ENCODE measurements around the gene OR3A2. TPM values are rescaled to one million over a fixed set of nuclear protein-coding genes. Genes with fewer than 3 reads are reported as not detected.
"Not testable (repeated sequence)": the region's sequence is repeated elsewhere in the genome, so short reads cannot be mapped to it uniquely, and the experiment has no call there.

Gene OR3A2
- total RNA-seq, 3 donors from 2014 or later, result not detected

- intact Hi-C loops (cut with DNase I; ENCODE audit: low total_unique reads), result no loop called here
- TF ChIP-seq POLR2AphosphoS5 (IDR thresholded peaks at IDR 0.05) (no peak), POLR2A (IDR thresholded peaks at IDR 0.05) (no peak), CTCF (IDR thresholded peaks at IDR 0.05) (no peak)
- no peak for DNase-seq (ENCODE audit: low spot score in 2 of 2)
- Histone ChIP-seq H3K9me3 (no peaks in the 10 kb centered on the region), H3K36me3 (no peaks in the 10 kb centered on the region), H3K27ac (no peak overlapping the region), H3K4me3 (no peak overlapping the region), H3K4me1 (no peaks in the 10 kb centered on the region), H3K27me3 (peaks cover 0 to 13% of the 10 kb centered on the region in 2 donors)
These were observed 3.7 kb upstream of the OR3A2 start for GRCh38 chr17:3389791-3390190.

- H3K27me3 ChIP-seq, result peaks cover 0 to 46% of the 10 kb centered on the region in 2 donors
- H3K9me3 ChIP-seq, result no peaks in the 10 kb centered on the region
- intact Hi-C loops (cut with DNase I; ENCODE audit: low total_unique reads), result no loop called here
- no peaks in the 10 kb centered on the region for H3K4me1 ChIP-seq
- no peak for DNase-seq (ENCODE audit: low spot score in 2 of 2)
- no peak for TF ChIP-seq POLR2AphosphoS5 (IDR thresholded peaks at IDR 0.05)
- TF ChIP-seq POLR2A (IDR thresholded peaks at IDR 0.05), result no peak
- TF ChIP-seq CTCF (IDR thresholded peaks at IDR 0.05), result no peak
- no peaks in the 10 kb centered on the region for H3K36me3 ChIP-seq
- no peak overlapping the region for H3K27ac ChIP-seq
- H3K4me3 ChIP-seq, result no peak overlapping the region
These were observed 4.2 kb downstream of the OR3A2 start for GRCh38 chr17:3381957-3382356.

GRCh38 chr17:3378321-3378720, 7.8 kb downstream of the OR3A2 start:
- Histone ChIP-seq H3K4me1 (no peaks in the 10 kb centered on the region), H3K4me3 (no peak overlapping the region), H3K9me3 (peaks cover 7 to 14% of the 10 kb centered on the region in 2 donors), H3K27me3 (peaks cover 0 to 36% of the 10 kb centered on the region in 2 donors), H3K36me3 (no peaks in the 10 kb centered on the region), H3K27ac (no peak overlapping the region)
- intact Hi-C loops (cut with DNase I; ENCODE audit: low total_unique reads), result no loop called here
- DNase-seq (ENCODE audit: low spot score in 2 of 2), result no peak
- TF ChIP-seq CTCF (IDR thresholded peaks at IDR 0.05) (no peak), POLR2AphosphoS5 (IDR thresholded peaks at IDR 0.05) (no peak), POLR2A (IDR thresholded peaks at IDR 0.05) (no peak)

GRCh38 chr17:3371167-3371566, 14.9 kb downstream of the OR3A2 start:
- H3K27ac ChIP-seq; H3K36me3 ChIP-seq; H3K27me3 ChIP-seq; DNase-seq (ENCODE audit: low spot score in 2 of 2); H3K4me3 ChIP-seq; intact Hi-C loops (cut with DNase I; ENCODE audit: low total_unique reads); H3K4me1 ChIP-seq: not testable (repeated sequence)
- H3K9me3 ChIP-seq, result peaks cover 5 to 21% of the 10 kb centered on the region in 2 donors

GRCh38 chr17:3342782-3343181, 43.3 kb downstream of the OR3A2 start:
- peaks cover 11 to 15% of the 10 kb centered on the region in 2 donors for H3K9me3 ChIP-seq
- H3K27ac ChIP-seq; H3K4me1 ChIP-seq; DNase-seq (ENCODE audit: low spot score in 2 of 2); H3K4me3 ChIP-seq; intact Hi-C loops (cut with DNase I; ENCODE audit: low total_unique reads); H3K36me3 ChIP-seq: not testable (repeated sequence)
- H3K27me3 ChIP-seq, result peaks cover 0 to 15% of the 10 kb centered on the region in 2 donors

- H3K9me3 ChIP-seq, result no peaks in the 10 kb centered on the region
- DNase-seq (ENCODE audit: low spot score in 2 of 2), result no peak
- no peaks in the 10 kb centered on the region for H3K27me3 ChIP-seq
- H3K27ac ChIP-seq, result no peak overlapping the region
- intact Hi-C loops (cut with DNase I; ENCODE audit: low total_unique reads), result no loop called here
- TF ChIP-seq POLR2A (IDR thresholded peaks at IDR 0.05) (no peak), POLR2AphosphoS5 (IDR thresholded peaks at IDR 0.05) (no peak), CTCF (IDR thresholded peaks at IDR 0.05) (no peak)
- no peaks in the 10 kb centered on the region for H3K36me3 ChIP-seq
- no peaks in the 10 kb centered on the region for H3K4me1 ChIP-seq
- H3K4me3 ChIP-seq, result no peak overlapping the region
These were observed 50.2 kb downstream of the OR3A2 start for GRCh38 chr17:3335876-3336275.
